ENCODE results near the gene SUPT3H. TPM values are rescaled to one million over a fixed set of nuclear protein-coding genes. Genes with fewer than 3 reads are reported as not detected.
"Not testable (repeated sequence)": the region's sequence is repeated elsewhere in the genome, so short reads cannot be mapped to it uniquely, and the experiment has no call there.

The SUPT3H gene
- total RNA-seq, 1 donor: 4.7 TPM

DNA sequence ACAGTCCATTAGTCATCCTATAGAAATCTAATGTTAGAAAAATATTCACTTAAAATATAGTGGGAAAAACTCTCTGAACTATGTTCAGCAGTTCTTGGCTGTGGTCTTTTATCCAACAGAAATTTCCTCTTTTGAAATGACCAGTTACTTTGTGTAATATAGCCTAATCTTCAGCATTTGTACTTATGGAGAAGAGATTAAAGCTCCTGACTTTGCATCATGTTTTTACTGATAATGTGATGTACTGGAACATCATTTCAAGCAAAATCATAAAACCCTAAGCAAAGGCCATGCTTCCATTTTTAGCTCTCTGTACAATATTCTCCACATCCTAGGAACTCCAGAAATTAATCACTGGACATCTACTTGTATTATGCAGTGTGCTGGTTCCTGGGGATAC, 480.4 kb downstream of the SUPT3H start:
- DNase-seq (ENCODE audit: insufficient read length, low spot score, missing footprints): no peak
- Histone ChIP-seq H3K4me2 (ENCODE audit: insufficient read depth, low read length) (no peak overlapping the region), H3K79me2 (ENCODE audit: insufficient read depth, low read length) (no peaks in the 10 kb centered on the region)

DNA sequence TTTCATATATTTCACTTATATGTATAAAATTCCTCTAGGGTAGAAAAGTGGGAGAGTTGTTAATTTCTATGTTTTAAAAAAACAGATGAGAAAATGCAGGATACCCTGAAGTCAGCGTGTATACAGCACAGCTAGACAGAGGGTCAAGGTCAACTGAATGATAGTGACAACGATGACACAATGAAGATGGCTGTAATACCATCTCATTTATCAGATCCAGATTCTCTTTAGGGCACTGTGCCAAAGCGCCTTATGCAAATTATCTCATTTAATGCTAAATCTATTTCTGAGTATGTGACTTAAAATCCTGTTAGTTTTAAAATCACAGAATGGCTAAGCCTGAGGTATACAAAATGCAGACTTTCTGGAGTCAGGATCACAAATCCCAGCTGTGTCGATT, 481.0 kb downstream of the SUPT3H start:
- no peaks in the 10 kb centered on the region for H3K36me3 ChIP-seq (ENCODE audit: insufficient read depth, low read length)
- no peak for DNase-seq (ENCODE audit: insufficient read length, low spot score, missing footprints)
- no peaks in the 10 kb centered on the region for H4K20me1 ChIP-seq (ENCODE audit: insufficient read depth, low read length)
- no peak overlapping the region for H3K27ac ChIP-seq (ENCODE audit: low read depth, low read length)
- no peaks in the 10 kb centered on the region for H3K79me2 ChIP-seq (ENCODE audit: insufficient read depth, low read length)
- H3K4me1 ChIP-seq (ENCODE audit: insufficient read depth, low read length): no peaks in the 10 kb centered on the region
- no peak overlapping the region for H3K4me3 ChIP-seq (ENCODE audit: insufficient read depth, low read length)
- TF ChIP-seq, protein P1, sequence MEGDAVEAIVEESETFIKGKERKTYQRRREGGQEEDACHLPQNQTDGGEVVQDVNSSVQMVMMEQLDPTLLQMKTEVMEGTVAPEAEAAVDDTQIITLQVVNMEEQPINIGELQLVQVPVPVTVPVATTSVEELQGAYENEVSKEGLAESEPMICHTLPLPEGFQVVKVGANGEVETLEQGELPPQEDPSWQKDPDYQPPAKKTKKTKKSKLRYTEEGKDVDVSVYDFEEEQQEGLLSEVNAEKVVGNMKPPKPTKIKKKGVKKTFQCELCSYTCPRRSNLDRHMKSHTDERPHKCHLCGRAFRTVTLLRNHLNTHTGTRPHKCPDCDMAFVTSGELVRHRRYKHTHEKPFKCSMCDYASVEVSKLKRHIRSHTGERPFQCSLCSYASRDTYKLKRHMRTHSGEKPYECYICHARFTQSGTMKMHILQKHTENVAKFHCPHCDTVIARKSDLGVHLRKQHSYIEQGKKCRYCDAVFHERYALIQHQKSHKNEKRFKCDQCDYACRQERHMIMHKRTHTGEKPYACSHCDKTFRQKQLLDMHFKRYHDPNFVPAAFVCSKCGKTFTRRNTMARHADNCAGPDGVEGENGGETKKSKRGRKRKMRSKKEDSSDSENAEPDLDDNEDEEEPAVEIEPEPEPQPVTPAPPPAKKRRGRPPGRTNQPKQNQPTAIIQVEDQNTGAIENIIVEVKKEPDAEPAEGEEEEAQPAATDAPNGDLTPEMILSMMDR (IDR thresholded peaks at IDR 0.05; ENCODE audit: extremely low read depth, low read depth, low read length): no peak
- no peak overlapping the region for H2AFZ ChIP-seq (ENCODE audit: low read length)
- no peak overlapping the region for H3K4me2 ChIP-seq (ENCODE audit: insufficient read depth, low read length)
- no peaks in the 10 kb centered on the region for H3K9me3 ChIP-seq (ENCODE audit: low read depth, low read length)
- H3K27me3 ChIP-seq (ENCODE audit: insufficient read depth, low read length): no peaks in the 10 kb centered on the region

More for the DNA sequence above, 480.4 kb downstream of the SUPT3H start:
- TF ChIP-seq, protein P1 (IDR thresholded peaks at IDR 0.05; ENCODE audit: extremely low read depth, low read depth, low read length): no peak
- H2AFZ ChIP-seq (ENCODE audit: low read length): no peak overlapping the region
- no peaks in the 10 kb centered on the region for H3K27me3 ChIP-seq (ENCODE audit: insufficient read depth, low read length)
- H3K4me3 ChIP-seq (ENCODE audit: insufficient read depth, low read length): no peak overlapping the region
- H4K20me1 ChIP-seq (ENCODE audit: insufficient read depth, low read length): no peaks in the 10 kb centered on the region
- H3K9me3 ChIP-seq (ENCODE audit: low read depth, low read length): no peaks in the 10 kb centered on the region
- no peaks in the 10 kb centered on the region for H3K4me1 ChIP-seq (ENCODE audit: insufficient read depth, low read length)
- H3K27ac ChIP-seq (ENCODE audit: low read depth, low read length): no peak overlapping the region
- no peaks in the 10 kb centered on the region for H3K36me3 ChIP-seq (ENCODE audit: insufficient read depth, low read length)

DNA sequence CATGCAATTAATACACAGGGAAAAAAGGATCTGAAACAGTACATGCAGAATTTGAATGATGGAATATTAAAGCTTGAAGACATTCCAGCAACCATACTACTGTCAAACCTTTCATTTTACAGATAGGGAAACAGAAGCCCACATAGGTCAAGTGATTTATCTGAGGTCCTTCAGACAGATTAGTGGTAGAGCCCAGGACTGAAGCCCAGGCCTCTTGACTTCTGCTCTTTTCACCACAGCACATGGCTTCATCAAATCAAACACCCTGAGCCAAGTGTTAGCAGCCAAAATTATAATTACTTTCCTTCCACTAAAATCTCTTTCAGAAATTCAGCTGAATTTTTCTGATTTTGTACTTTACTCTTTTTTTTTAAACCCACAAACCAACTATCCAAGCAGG, 485.2 kb downstream of the SUPT3H start:
- no peak overlapping the region for H2AFZ ChIP-seq (ENCODE audit: low read length)
- no peaks in the 10 kb centered on the region for H3K4me1 ChIP-seq (ENCODE audit: insufficient read depth, low read length)
- DNase-seq (ENCODE audit: insufficient read length, low spot score, missing footprints): no peak
- H3K4me3 ChIP-seq (ENCODE audit: insufficient read depth, low read length): no peak overlapping the region
- H3K4me2 ChIP-seq (ENCODE audit: insufficient read depth, low read length): no peak overlapping the region
- no peak overlapping the region for H3K27ac ChIP-seq (ENCODE audit: low read depth, low read length)
- no peaks in the 10 kb centered on the region for H4K20me1 ChIP-seq (ENCODE audit: insufficient read depth, low read length)
- TF ChIP-seq, protein P1 (IDR thresholded peaks at IDR 0.05; ENCODE audit: extremely low read depth, low read depth, low read length): no peak
- H3K36me3 ChIP-seq (ENCODE audit: insufficient read depth, low read length): no peaks in the 10 kb centered on the region
- H3K9me3 ChIP-seq (ENCODE audit: low read depth, low read length): no peaks in the 10 kb centered on the region
- no peaks in the 10 kb centered on the region for H3K27me3 ChIP-seq (ENCODE audit: insufficient read depth, low read length)
- no peaks in the 10 kb centered on the region for H3K79me2 ChIP-seq (ENCODE audit: insufficient read depth, low read length)

GRCh38 chr6:44879071-44879470, 498.7 kb downstream of the SUPT3H start:
- not testable (repeated sequence) for H3K36me3 ChIP-seq (ENCODE audit: insufficient read depth, low read length); DNase-seq (ENCODE audit: insufficient read length, low spot score, missing footprints); H3K4me2 ChIP-seq (ENCODE audit: insufficient read depth, low read length)

GRCh38 chr6:44876638-44877037, 501.1 kb downstream of the SUPT3H start:
- not testable (repeated sequence) for H4K20me1 ChIP-seq (ENCODE audit: insufficient read depth, low read length); H3K4me3 ChIP-seq (ENCODE audit: insufficient read depth, low read length); H3K9me3 ChIP-seq (ENCODE audit: low read depth, low read length); H3K27me3 ChIP-seq (ENCODE audit: insufficient read depth, low read length); DNase-seq (ENCODE audit: insufficient read length, low spot score, missing footprints); H3K36me3 ChIP-seq (ENCODE audit: insufficient read depth, low read length); H2AFZ ChIP-seq (ENCODE audit: low read length); H3K4me1 ChIP-seq (ENCODE audit: insufficient read depth, low read length); H3K79me2 ChIP-seq (ENCODE audit: insufficient read depth, low read length); H3K27ac ChIP-seq (ENCODE audit: low read depth, low read length); H3K4me2 ChIP-seq (ENCODE audit: insufficient read depth, low read length)

More at GRCh38 chr6:44879071-44879470, 498.7 kb downstream of the SUPT3H start:
- H3K27me3 ChIP-seq (ENCODE audit: insufficient read depth, low read length); H2AFZ ChIP-seq (ENCODE audit: low read length); H4K20me1 ChIP-seq (ENCODE audit: insufficient read depth, low read length); H3K9me3 ChIP-seq (ENCODE audit: low read depth, low read length); H3K27ac ChIP-seq (ENCODE audit: low read depth, low read length); H3K4me1 ChIP-seq (ENCODE audit: insufficient read depth, low read length); H3K79me2 ChIP-seq (ENCODE audit: insufficient read depth, low read length); H3K4me3 ChIP-seq (ENCODE audit: insufficient read depth, low read length): not testable (repeated sequence)

All from osteoblast (primary cell).